ENCODE results near the gene USP19.

Gene USP19, protein sequence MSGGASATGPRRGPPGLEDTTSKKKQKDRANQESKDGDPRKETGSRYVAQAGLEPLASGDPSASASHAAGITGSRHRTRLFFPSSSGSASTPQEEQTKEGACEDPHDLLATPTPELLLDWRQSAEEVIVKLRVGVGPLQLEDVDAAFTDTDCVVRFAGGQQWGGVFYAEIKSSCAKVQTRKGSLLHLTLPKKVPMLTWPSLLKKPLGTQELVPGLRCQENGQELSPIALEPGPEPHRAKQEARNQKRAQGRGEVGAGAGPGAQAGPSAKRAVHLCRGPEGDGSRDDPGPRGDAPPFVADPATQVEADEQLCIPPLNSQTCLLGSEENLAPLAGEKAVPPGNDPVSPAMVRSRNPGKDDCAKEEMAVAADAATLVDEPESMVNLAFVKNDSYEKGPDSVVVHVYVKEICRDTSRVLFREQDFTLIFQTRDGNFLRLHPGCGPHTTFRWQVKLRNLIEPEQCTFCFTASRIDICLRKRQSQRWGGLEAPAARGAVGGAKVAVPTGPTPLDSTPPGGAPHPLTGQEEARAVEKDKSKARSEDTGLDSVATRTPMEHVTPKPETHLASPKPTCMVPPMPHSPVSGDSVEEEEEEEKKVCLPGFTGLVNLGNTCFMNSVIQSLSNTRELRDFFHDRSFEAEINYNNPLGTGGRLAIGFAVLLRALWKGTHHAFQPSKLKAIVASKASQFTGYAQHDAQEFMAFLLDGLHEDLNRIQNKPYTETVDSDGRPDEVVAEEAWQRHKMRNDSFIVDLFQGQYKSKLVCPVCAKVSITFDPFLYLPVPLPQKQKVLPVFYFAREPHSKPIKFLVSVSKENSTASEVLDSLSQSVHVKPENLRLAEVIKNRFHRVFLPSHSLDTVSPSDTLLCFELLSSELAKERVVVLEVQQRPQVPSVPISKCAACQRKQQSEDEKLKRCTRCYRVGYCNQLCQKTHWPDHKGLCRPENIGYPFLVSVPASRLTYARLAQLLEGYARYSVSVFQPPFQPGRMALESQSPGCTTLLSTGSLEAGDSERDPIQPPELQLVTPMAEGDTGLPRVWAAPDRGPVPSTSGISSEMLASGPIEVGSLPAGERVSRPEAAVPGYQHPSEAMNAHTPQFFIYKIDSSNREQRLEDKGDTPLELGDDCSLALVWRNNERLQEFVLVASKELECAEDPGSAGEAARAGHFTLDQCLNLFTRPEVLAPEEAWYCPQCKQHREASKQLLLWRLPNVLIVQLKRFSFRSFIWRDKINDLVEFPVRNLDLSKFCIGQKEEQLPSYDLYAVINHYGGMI (N-terminal part only)

DNA sequence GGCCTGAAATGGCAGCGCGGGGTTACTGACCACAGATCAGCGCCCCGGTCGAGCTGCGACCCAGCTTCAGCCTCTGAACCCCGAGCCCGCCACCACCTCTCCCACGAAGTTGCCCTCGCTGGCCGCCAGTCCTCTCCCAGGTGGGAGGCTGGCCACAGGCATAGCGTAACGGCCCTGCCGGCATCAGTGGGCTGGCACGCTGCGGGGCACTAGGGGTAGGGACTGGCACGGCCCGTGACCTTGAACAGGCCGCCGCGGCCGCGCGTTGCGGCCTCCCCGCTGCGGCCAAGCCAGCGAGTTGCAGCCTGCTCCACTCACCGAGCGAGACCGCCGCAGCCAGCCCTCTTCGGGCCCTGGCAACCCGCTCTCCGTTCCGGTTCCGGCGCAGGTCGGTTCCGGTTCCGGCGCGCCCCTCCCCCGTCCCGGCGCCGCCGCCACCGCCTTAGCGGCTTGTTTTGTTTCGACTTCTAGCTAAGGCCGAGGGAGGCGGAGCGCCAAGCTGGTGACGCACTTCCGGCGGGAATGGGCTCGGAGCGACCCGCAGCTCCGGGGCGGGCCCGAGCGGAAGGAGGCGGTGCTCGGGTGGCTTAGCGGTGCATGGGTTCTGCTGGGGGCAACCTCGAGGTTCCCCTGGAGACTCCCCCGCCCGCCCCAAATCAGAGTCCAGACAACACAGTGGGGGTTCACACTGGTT, at the start of gene USP19:
TSS of gene USP19 (minus strand) at position 386 of the 694 bp plus-strand sequence. CDS start 1,678 bp downstream, outside the sequence.
- peak; percentile 68 for FAIRE-seq

DNA sequence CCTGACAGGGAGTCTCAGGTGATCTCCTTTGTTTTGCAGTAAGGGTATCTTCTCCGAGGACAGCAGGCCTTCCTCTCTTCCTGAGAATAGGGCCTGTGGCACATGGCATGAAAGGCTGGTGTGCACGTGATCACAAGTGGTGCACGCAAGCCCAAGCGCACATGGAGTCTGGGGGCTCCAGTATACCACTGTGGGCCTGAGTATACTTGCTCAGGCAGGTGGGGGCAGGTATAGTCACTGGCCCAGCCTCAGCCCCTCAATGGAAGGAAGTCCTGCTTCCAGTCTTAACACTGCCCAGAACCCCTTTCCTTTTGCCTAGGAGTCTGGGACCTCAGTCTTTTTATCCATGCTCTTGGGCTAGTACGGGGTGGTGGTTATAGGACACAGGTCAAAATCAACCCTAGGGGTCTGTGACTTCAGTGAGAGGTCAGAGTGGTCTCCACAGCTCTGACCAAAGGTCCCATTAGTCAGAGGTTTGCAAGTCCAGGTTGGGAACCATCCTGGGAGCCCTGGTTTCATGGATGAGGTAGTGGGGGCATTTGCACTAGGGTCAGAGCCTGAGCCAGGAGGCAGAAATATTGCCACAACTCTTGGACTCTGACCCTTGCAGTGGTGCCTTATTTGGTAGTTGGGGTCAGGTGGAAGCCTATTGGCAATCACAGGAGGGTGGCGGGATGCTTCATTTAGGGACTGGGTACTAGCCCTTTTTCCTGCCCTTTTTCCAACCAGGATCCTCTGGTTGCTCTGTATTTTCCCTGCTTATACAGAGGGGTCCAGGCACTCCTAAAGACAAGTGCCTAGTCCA, 46.3 kb upstream of the USP19 start:
- FAIRE-seq: no peak

DNA sequence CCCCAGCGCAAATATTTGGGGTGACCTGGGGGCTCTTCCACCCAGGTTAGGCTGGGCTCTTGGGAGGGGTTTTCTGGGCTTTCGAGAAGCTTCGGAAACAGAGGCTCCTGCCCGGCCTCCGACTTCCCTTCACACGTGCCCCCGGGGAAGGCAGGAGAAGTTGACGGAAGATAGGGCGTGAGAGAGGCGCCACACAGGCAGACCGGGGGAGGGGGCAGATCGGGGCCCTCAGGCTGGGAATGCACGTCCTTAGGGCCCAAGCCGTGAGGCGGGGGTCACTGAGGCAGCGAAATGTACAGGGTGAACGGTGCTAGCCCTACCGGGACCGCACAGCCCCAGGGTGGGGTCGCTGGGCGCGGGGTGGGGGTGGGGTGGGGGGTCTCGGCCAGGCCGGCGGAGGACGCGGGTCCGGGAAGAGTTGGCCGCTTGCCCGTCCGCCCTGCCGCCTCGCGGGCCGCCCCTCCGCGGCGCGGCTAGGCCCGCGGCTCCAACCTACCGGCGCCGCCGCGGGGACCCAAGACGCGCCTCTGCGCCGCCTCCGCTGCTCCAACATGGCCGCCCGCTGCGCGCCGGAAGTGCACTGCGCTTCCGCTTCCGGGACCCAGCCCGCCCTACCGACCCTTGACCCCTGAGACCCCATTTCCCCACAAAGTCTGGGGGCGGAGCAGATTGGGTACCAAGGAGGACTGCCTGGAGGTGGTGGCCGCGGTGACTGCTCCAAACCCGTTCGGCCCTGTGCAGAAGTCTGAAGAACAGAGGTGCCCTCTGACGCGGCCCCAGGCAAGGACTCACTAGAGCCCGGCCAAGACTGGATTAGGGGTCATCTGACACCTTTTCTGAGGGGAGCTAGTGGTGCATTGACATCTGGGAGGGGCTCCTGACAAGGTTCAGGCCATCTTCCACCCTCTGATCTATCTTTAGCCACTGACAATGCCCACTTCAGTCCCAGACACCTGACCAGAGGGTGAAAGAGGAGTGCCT, 45.4 kb upstream of the USP19 start, which contains the start of gene CCDC71:
TSS of gene CCDC71 (minus strand) at position 561 of the 981 bp plus-strand sequence. CDS start 2,123 bp downstream, outside the sequence.
- FAIRE-seq: no peak

DNA sequence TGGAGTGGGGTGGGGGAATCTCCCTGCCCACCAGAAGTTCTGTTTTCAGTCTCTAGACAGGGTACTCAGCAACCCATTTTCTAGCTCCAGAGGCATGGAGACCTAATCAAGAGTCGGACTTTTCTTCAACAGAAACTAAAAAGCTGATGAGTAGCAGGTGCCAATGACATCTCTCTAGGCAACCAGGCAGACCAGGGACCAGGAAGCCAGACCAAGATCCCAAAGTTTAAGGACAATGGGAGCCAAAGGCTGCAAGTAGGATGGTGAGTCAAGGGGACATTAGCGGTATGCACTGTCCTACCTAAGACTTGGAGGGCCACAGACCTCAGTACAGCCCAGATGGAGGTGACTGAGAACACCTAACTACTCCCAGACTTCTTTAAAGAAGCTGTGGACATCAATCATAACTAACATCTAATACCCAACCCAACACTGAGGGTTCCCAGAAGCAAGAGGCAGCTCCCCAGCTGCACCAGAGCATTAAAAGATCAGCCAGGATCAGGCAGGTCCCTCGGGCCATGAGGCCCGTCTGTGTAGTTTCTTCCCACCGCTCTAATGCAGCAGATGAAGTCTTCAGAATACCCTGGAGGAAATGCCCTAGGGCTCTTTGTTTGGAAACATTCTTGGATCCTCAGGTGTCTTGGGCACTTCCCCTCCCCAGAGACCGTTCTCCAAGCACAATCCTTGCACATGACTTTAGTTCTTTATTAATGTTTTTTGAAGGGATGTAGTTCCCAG, 44.5 kb upstream of the USP19 start:
- no peak for FAIRE-seq

DNA sequence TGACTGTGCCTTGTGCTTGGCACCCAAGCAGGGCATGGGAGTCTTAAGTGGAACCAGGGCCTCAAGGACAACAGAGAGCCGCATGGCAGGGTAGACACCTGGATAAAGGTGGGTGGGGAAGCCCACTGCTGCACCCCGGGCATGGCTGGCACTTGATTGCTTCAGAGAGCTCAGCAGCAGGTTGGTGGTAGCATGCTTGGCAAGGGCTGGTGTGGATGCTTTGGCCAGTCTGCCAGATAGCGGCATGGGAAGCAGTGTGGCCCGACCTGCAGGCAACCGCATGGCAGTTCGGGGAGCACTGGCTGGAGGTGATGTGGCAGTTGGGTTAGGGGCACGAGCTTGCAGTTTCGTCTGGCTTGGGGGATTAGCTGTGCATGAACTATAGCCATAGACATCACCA, 43.0 kb upstream of the USP19 start:
- no peak for FAIRE-seq

DNA sequence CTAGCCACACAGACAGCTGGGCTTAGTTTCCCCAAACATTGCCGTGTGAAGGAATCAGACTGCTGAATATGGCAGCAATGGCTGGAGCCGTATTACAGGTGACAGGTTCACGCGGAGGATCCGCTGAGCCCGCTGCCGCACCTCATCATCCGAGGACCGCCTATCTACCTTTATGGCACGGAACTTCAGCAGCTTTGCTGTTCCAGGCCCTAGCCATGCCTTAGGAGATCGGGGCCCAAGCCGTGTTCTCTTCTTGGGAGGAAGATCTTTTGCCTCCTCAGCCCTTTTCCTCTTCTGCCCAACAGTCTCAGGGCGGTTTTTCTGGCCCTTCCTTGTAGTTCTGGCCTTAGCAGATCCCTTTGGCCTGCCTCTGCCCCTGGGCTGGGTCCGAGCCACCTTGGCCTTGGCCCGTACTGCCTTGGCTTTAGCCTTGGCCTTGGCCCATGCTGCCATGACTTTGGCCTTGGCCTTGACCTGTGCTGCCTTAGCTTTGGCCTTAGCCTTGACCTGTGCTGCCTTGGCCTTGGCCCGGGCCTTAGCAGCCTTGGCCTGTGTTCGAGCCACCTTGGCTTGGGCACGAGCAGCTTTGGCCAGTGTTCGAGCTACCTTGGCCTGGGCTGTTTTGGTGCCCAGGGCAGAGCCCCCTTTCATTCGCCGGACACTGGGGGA, 42.3 kb upstream of the USP19 start:
- no peak for FAIRE-seq

DNA sequence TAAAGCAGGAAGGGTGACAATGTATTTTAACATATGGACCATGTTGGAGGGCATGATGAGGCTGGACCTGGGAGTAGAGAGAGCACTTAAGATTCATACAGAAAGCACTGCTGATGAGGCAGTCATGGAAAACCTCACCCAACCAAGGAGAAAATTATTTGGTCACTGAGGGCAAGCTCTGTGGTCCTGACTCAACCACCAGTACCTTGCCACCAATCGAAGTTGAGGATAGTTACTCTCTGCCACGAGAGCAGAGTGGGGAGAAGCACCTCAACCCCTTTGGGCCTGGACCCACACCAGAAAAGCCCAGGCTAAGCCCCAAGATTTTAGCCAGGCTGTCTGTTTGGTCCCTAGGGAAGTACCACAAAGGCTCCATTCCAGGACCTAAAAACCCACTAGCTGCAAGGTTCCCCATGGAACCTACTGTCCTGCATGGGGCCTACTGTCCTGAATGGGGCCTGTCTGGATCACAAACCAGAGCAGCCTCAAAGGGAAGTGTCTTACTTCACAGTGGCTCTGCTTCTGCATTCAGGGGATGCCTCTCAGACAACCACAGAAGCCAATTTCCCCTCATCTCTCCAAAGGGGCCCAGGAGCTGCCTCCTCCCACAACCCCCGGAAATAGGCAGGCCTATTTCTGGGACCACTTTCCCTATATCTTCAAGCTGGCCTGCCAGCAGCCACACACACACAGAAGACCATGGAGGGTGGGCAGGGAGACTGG, 41.3 kb upstream of the USP19 start:
- FAIRE-seq: no peak

DNA sequence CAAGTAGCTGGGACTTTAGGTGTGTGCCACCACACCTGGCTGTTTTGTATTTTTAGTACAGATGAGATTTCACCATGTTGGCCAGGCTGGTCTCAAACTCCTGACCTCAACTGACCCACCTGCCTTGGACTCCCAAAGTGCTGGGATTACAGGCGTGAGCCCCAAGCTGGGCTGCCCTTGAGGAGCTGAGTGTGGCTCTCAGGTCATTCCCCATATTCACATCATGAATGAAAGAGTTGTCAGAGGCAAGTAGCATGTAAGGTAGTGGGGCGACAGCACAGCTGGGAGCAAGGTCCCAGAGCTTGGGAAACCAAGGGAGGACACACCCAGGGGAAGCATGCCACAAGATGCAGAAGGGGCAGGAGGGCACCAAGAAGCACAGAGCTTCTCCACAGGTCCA, 40.6 kb upstream of the USP19 start:
- no peak for FAIRE-seq

DNA sequence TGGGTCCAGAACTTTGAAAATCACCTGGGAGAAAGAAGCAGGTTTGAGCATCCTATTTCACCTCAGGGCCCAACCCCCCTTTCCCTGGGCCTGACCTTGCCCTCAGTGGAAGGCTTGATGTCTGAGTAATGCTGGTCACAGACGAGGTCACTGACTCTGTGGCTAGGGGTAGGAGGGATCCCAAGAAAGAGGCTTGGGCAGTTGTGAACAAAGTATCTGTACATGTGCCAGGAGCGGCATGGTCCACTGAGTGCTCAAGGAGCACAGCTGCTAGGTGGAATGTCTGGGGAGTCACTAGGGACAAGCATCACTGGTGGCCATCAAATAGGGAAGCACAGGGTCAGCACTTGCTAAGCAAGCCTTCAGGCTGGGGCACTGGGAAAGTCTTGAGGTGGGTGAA, 38.2 kb upstream of the USP19 start:
- no peak for FAIRE-seq

DNA sequence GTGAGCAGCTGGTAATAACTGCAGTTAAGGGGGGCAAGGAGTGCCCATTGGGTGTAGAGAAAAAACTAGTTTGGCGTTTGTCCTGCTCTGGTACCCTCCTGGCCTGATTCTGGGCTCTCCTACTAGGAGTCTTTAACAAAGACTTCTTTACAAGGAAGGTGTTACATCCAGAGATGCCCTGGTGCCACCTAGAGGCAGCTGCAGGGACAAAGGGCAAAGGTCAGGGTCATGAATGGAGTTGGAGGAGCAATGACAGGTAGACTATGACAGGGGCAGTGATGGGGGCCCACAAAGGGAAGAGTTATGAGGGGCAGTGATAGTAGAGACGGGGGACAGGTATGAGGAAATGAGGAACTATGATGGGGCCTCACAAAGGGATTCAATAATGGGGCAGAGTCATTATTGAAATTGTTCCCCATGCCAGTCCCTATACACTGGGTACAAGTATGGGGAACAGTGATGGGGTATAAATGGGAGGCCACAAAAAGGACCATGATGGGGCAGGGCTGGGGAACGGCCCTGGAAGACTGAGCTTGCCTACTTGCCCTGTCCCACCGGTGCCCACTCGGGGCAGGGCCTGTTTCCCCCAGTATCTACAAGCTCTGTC, 37.6 kb upstream of the USP19 start:
- peak; percentile 70 for FAIRE-seq

DNA sequence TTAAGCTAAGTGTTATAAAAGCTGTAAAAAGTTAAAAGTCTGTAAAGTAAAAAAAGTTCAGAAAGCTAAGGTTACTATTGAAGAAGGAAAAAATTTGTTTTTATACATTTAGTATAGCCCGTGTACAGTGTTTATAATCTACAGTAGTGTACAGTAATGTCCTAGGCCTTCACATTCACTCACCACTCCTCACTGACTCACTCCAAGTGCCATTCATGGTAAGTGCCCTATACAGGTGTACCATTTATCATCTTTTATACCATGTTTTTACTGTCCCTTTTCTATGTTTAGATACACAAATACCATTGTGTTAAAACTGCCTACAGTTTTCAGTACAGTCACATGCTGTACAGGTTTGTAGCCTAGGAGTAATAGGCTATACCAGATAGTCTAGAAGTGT, 36.7 kb upstream of the USP19 start:
- FAIRE-seq: no peak

DNA sequence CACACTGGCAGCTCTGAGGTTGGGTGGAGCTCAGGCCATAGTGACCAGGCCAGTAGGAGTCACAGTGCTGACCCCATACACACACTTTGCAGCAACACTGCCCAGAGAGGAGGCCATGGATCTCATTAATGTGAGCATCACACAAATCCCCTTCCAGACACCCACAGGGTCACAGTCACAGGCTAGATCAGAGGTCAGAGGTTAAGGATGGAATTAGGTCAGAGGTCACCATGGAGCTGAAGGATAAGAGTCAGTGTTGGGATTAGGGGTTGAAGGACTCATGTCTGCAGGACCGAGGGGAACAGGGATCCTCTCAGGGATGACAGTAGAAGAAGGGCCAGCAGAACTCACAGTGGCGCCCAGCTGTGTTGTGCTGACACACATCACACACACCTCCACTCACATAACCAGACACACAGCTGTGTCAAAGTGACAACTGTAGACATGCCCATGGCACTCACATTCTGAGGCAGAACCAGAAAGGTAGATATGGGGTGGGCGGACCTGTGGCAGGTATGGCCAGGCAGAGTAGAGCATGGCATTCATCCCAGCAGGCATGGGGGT, 32.8 kb upstream of the USP19 start:
- no peak for FAIRE-seq

DNA sequence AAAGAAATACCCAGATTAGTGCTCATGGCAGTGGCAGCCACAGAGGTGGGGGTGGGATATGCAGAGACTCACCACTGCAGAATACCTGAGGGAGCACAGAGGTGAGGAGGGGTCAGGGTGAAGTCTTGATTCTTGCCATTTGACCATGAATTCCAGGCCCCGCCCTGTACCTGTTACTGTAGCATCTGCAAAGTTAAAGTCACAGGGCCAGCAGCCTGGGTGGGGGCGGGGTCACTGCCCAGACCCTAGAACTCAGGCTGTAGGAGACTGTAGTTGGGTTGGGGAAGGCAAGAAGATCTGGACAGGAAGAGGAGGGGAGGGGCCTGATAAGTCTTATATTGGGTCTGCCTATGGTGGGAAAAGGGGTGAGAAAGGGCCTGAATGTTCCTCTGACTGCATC, 31.0 kb upstream of the USP19 start:
- no peak for FAIRE-seq

DNA sequence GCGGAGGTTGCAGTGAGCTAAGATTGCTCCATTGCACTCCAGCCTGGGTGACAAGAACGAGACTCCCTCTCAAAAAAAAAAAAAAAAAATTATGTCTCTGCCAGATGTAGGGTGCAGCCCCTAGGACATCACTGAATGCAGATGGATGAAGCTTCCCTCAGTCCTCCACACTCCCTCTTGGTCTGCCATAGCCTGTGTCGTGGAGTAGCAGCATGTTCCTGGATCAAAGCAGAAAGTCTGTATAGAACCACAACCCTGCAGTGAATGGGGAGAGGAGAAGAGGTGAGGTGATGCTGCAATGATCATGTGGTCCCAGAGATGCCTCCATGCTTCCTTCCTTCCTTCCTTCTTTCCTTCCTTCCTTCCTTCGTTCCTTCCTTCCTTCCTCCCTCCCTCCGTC, 27.5 kb upstream of the USP19 start:
- FAIRE-seq: no peak

DNA sequence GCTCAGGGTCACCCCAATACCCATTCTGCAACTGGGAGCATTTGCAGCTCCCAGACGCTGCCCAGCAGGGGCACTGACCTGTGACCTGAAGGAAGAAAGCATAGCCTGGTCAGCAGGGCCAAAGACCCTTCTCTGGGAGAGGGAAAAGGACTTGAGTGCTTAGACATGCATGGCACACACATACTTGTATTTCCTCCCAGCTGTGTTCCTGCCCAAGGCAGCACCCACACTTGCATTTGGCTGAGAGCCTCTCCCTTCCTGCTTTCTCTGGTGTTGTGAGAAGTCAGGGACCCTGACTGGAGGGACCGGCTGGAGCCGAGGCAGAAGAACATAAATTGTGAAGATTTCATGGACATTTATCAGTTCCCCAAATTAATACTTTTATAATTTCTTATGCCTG, 19.5 kb upstream of the USP19 start:
- no peak for FAIRE-seq

DNA sequence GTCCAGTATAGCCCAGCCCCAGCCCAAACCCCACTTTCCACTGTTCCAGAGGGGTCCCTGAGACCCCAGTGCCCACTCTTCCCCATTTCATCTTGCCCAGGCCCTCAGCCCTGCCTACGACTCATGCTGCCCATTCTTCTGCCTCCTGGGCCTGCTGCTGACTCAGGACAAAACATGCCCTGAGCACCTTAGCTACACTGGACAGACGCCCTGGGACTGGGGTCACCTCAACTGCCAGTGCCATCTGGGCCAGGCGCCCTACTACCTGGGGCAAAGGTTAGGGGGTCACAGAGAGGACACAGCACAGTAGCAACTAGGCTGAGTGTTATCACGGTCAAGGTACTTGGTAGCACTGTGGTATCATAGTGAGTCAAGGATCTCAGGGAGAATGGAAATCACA, 14.9 kb upstream of the USP19 start:
- no peak for FAIRE-seq
